Ureter (tissue), 1 donor: ENCODE data around the gene TOMM5. TPM values are rescaled to one million over a fixed set of nuclear protein-coding genes. Genes with fewer than 3 reads are reported as not detected.

Experiments used
- DNase-seq: peaks from one replicate; pipeline ENCODE4 v3.0.0-alpha.2; 2020; ENCODE audit warnings: low spot score
- total RNA-seq: library from RNA; stranded (reverse); gene quantifications from one replicate; pipeline ENCODE4 v1.2.4, GENCODE V29; 2023
- donor health status: DM: yes; HTN: yes; CAD: no.

The TOMM5 gene
- 72.7 TPM for total RNA-seq

GRCh38 chr9:37592108-37592951 lies at the start of gene TOMM5:
Gene TOMM5, minus strand, starts transcription at chr9:37592597. Its CDS starts 65 bp downstream, at chr9:37592532.
- DNase-seq: peak; percentile 93

GRCh38 chr9:37641331-37641730 lies 48.9 kb upstream of the TOMM5 start:
- no peak for DNase-seq

- DNase-seq: no peak
Measured at GRCh38 chr9:37640246-37640645, 47.8 kb upstream of the TOMM5 start.

GRCh38 chr9:37639841-37640240 lies 47.4 kb upstream of the TOMM5 start:
- no peak for DNase-seq

GRCh38 chr9:37639109-37639762 lies 46.8 kb upstream of the TOMM5 start:
- DNase-seq: no peak

GRCh38 chr9:37636511-37637448 lies 44.4 kb upstream of the TOMM5 start:
- no peak for DNase-seq

GRCh38 chr9:37635808-37636207 lies 43.4 kb upstream of the TOMM5 start:
- DNase-seq: no peak

- DNase-seq: no peak
Measured at GRCh38 chr9:37632479-37632878, 40.1 kb upstream of the TOMM5 start.

- DNase-seq: no peak
Measured at GRCh38 chr9:37626708-37627292, 34.4 kb upstream of the TOMM5 start.

- no peak for DNase-seq
Measured at GRCh38 chr9:37625758-37626147, 33.4 kb upstream of the TOMM5 start.

GRCh38 chr9:37625036-37625757 lies 32.8 kb upstream of the TOMM5 start:
- DNase-seq: no peak

GRCh38 chr9:37624073-37624472 lies 31.7 kb upstream of the TOMM5 start:
- DNase-seq: no peak

GRCh38 chr9:37623267-37623666 lies 30.9 kb upstream of the TOMM5 start:
- DNase-seq: no peak

- no peak for DNase-seq
Measured at GRCh38 chr9:37622462-37622861, 30.1 kb upstream of the TOMM5 start.

GRCh38 chr9:37621273-37622121 lies 29.1 kb upstream of the TOMM5 start:
- DNase-seq: no peak

GRCh38 chr9:37620396-37620795 lies 28.0 kb upstream of the TOMM5 start:
- DNase-seq: no peak

- DNase-seq: no peak
Measured at GRCh38 chr9:37619806-37620205, 27.4 kb upstream of the TOMM5 start.

GRCh38 chr9:37618817-37619216 lies 26.4 kb upstream of the TOMM5 start:
- no peak for DNase-seq

- DNase-seq: no peak
Measured at GRCh38 chr9:37617832-37618231, 25.4 kb upstream of the TOMM5 start.

GRCh38 chr9:37617161-37617560 lies 24.8 kb upstream of the TOMM5 start:
- DNase-seq: no peak
